CD4-positive, alpha-beta T cell treated with Interleukin-4 for 1 hour (primary cell): ENCODE data around the gene SLC41A3.

Source experiments
- DNase-seq, 2 donors: peaks; one replicate each; pipeline ENCODE4 v3.0.0-alpha.2; 2020 to 2022

The SLC41A3 gene

GRCh38 chr3:126119976-126120375 lies 36.1 kb upstream of the SLC41A3 start:
- DNase-seq, result peak in 1 of 2 donors; percentile 2

- peak in 1 of 2 donors; percentile 2 for DNase-seq
Observed at GRCh38 chr3:126119008-126119675, 35.2 kb upstream of the SLC41A3 start.

- peak in 1 of 2 donors; percentile 7 for DNase-seq
Observed at GRCh38 chr3:126118591-126118990, 34.7 kb upstream of the SLC41A3 start.

GRCh38 chr3:126117786-126118185 lies 33.9 kb upstream of the SLC41A3 start:
- peak in 1 of 2 donors; percentile 4 for DNase-seq

GRCh38 chr3:126117212-126117611 lies 33.3 kb upstream of the SLC41A3 start:
- DNase-seq, result no peak

GRCh38 chr3:126116526-126116925 lies 32.6 kb upstream of the SLC41A3 start:
- no peak for DNase-seq

- DNase-seq, result no peak
Observed at GRCh38 chr3:126114443-126115386, 30.8 kb upstream of the SLC41A3 start.

GRCh38 chr3:126113733-126114442 lies 30.0 kb upstream of the SLC41A3 start:
- DNase-seq, result no peak

GRCh38 chr3:126113238-126113555 lies 29.3 kb upstream of the SLC41A3 start:
- DNase-seq, result no peak

GRCh38 chr3:126112531-126113237 lies 28.8 kb upstream of the SLC41A3 start:
- DNase-seq, result no peak

- DNase-seq, result peak in 1 of 2 donors; percentile 6
Observed at GRCh38 chr3:126111566-126112475, 27.9 kb upstream of the SLC41A3 start.

- no peak for DNase-seq
Observed at GRCh38 chr3:126111126-126111551, 27.2 kb upstream of the SLC41A3 start.

GRCh38 chr3:126110431-126111125 lies 26.7 kb upstream of the SLC41A3 start:
- DNase-seq, result peak in 1 of 2 donors; percentile 11

- no peak for DNase-seq
Observed at GRCh38 chr3:126109880-126110235, 25.9 kb upstream of the SLC41A3 start.

- DNase-seq, result no peak
Observed at GRCh38 chr3:126109146-126109879, 25.4 kb upstream of the SLC41A3 start.

GRCh38 chr3:126108676-126109050 lies 24.7 kb upstream of the SLC41A3 start:
- no peak for DNase-seq

GRCh38 chr3:126107957-126108675 lies 24.2 kb upstream of the SLC41A3 start:
- peak in 1 of 2 donors; percentile 1 for DNase-seq

GRCh38 chr3:126107203-126107939 lies 23.4 kb upstream of the SLC41A3 start:
- peak in 1 of 2 donors; percentile 7 for DNase-seq
